CD14-positive monocyte (primary cell): ENCODE results near the gene BATF2. TPM values are rescaled to one million over a fixed set of nuclear protein-coding genes. Genes with fewer than 3 reads are reported as not detected.
A peak's percentile ranks its signal among the peaks of the same experiment; 100 is the strongest.

Source experiments
- DNase-seq, 3 donors: peaks; one replicate each; pipeline ENCODE4 v3.0.0-alpha.2; 2011 to 2022
- H2AFZ ChIP-seq: 2 replicates; pipeline ENCODE4 v1.6.0; 2012; ENCODE audit warnings: mild to moderate bottlenecking, low read depth, low read length, inconsistent platforms; ENCODE audit not compliant: insufficient read depth, poor library complexity, severe bottlenecking
- H3K27ac ChIP-seq, 2 donors: 1 replicate in 1 of 2; 2 replicates in 1 of 2; pipeline ENCODE4 v1.5.1; 2012 to 2013; ENCODE audit warnings: low read length in 2 of 2, control low read depth in 1 of 2, inconsistent platforms in 1 of 2, low read depth in 1 of 2, mild to moderate bottlenecking in 1 of 2
- H3K27me3 ChIP-seq, 2 donors: one replicate each; pipeline versions ENCODE4 v1.6.0 to v1.6.1; 2011 to 2013; ENCODE audit warnings: low read length in 2 of 2; ENCODE audit not compliant: control insufficient read depth in 2 of 2, insufficient read depth in 2 of 2
- H3K36me3 ChIP-seq, 2 donors: replicated peaks in 1 of 2; 1 replicate in 1 of 2; 2 replicates in 1 of 2; pipeline versions ENCODE4 v1.5.1 to v1.6.1; 2012 to 2013; ENCODE audit warnings: low read length in 2 of 2, control low read depth in 1 of 2, inconsistent platforms in 1 of 2, mild to moderate bottlenecking in 1 of 2; ENCODE audit not compliant: insufficient read depth in 2 of 2, control insufficient read depth in 1 of 2
- H3K4me1 ChIP-seq, 2 donors: 1 replicate in 1 of 2; 2 replicates in 1 of 2; pipeline versions ENCODE4 v1.5.1 to v1.6.1; 2012 to 2013; ENCODE audit warnings: low read length in 2 of 2, control low read depth in 1 of 2, inconsistent platforms in 1 of 2, mild to moderate bottlenecking in 1 of 2, moderate library complexity in 1 of 2; ENCODE audit not compliant: insufficient read depth in 2 of 2, control insufficient read depth in 1 of 2
- H3K4me2 ChIP-seq: replicated peaks from 2 replicates; pipeline ENCODE3; 2012; ENCODE audit warnings: low read length, moderate library complexity, mild to moderate bottlenecking; ENCODE audit not compliant: poor library complexity, severe bottlenecking; ENCODE audit errors: extremely low read depth
- H3K4me3 ChIP-seq, 3 experiments: fragments of 200-600 bp in 1 of 3; sonication (generic) in 1 of 3; replicated peaks in 1 of 3; 1 replicate in 2 of 3; 2 replicates in 1 of 3; pipeline ENCODE4 v1.5.1; 2011 to 2013; ENCODE audit warnings: low read length in 3 of 3, mild to moderate bottlenecking in 3 of 3, control low read depth in 2 of 3, low read depth in 2 of 3, inconsistent platforms in 1 of 3, moderate library complexity in 1 of 3
- H3K79me2 ChIP-seq: 2 replicates; pipeline ENCODE4 v1.6.0; 2012; ENCODE audit warnings: mild to moderate bottlenecking, control low read depth, inconsistent platforms, low read length, moderate library complexity; ENCODE audit not compliant: insufficient read depth
- H3K9ac ChIP-seq: 2 replicates; pipeline ENCODE4 v1.6.0; 2017; ENCODE audit warnings: low read length, mild to moderate bottlenecking; ENCODE audit not compliant: insufficient read depth, poor library complexity, severe bottlenecking
- H3K9me3 ChIP-seq, 2 donors: replicated peaks in 1 of 2; 1 replicate in 1 of 2; 2 replicates in 1 of 2; pipeline versions ENCODE4 v1.5.1 to v1.6.1; 2012 to 2013; ENCODE audit warnings: low read length in 2 of 2, control low read depth in 1 of 2; ENCODE audit not compliant: control insufficient read depth in 1 of 2, insufficient read depth in 1 of 2
- H4K20me1 ChIP-seq: 2 replicates; pipeline ENCODE4 v1.6.0; 2012; ENCODE audit warnings: mild to moderate bottlenecking, low read length, control low read depth, moderate library complexity; ENCODE audit not compliant: insufficient read depth
- H3K27ac Mint-ChIP-seq, 7 donors: one replicate each; pipeline ENCODE4 v1.8.0; 2020; ENCODE audit warnings: mild to moderate bottlenecking in 7 of 7, mixed read lengths in 7 of 7, moderate library complexity in 6 of 7, inconsistent platforms in 2 of 7
- H3K27me3 Mint-ChIP-seq, 3 donors: one replicate each; pipeline ENCODE4 v1.8.0; 2021 to 2022; ENCODE audit warnings: low read depth in 3 of 3, mild to moderate bottlenecking in 3 of 3, mixed read lengths in 3 of 3, moderate library complexity in 3 of 3, inconsistent platforms in 1 of 3
- H3K36me3 Mint-ChIP-seq, 2 donors: one replicate each; pipeline ENCODE4 v1.8.0; 2020; ENCODE audit warnings: mixed read lengths in 2 of 2, inconsistent platforms in 1 of 2, mild to moderate bottlenecking in 1 of 2
- H3K4me1 Mint-ChIP-seq: one replicate; pipeline ENCODE4 v1.8.0; 2020; ENCODE audit warnings: mild to moderate bottlenecking, mixed read lengths
- H3K4me3 Mint-ChIP-seq, 2 donors: one replicate each; pipeline ENCODE4 v1.8.0; 2020; ENCODE audit warnings: mild to moderate bottlenecking in 2 of 2, mixed read lengths in 2 of 2, moderate library complexity in 1 of 2
- H3K9me3 Mint-ChIP-seq, 7 donors: one replicate each; pipeline ENCODE4 v1.8.0; 2020 to 2022; ENCODE audit warnings: mixed read lengths in 7 of 7, mild to moderate bottlenecking in 6 of 7, moderate library complexity in 6 of 7, inconsistent platforms in 2 of 7
- CTCF ChIP-seq: fragments of 200-600 bp; IDR thresholded peaks from one replicate; pipeline ENCODE4 v1.8.0; 2022; ENCODE audit warnings: antibody characterized with exemption, mild to moderate bottlenecking
- WGBS: methylation state at CpG from one replicate; pipeline ENCODE4 v1.1.5; 2013; ENCODE audit warnings: missing lambda C conversion rate; ENCODE audit not compliant: insufficient coverage; 5-methylcytosine and 5-hydroxymethylcytosine counted together
- intact Hi-C, 2 donors: fragments of 100-400 bp; cut with micrococcal nuclease; formaldehyde crosslinking; loops; one replicate each; pipeline versions ENCODE4 v1.15.0 to v1.15.1; 2023
- polyA plus RNA-seq, 3 donors: library from polyadenylated mRNA; depleted of rRNA in 1 of 3; unstranded in 2 of 3; stranded (reverse) in 1 of 3; fragments of 300-500 nt in 2 of 3; fragments of >200 nt in 1 of 3; fragmentation: Illumina TruSeq in 2 of 3; gene quantifications; 1 replicate in 2 of 3; 2 replicates in 1 of 3; pipeline ENCODE4 v1.2.3, GENCODE V29; 2012 to 2021

BATF2 gene
- polyA plus RNA-seq, 3 donors, result 0.97 to 1.7 (median 1.1) TPM

- peaks cover 29% of the 10 kb centered on the region for H3K4me1 Mint-ChIP-seq
- H3K27me3 Mint-ChIP-seq, result peaks cover 3 to 5% (median 4%) of the 10 kb centered on the region in 3 donors
- no peak overlapping the region for H3K4me2 ChIP-seq
- H3K27ac ChIP-seq, result no peak overlapping the region
- peaks cover 4 to 9% of the 10 kb centered on the region in 2 donors for H3K36me3 Mint-ChIP-seq
- no peak overlapping the region for H3K9ac ChIP-seq
- no CpG with 5 or more reads among the region's 1 CpG for WGBS
- no peaks in the 10 kb centered on the region for H3K79me2 ChIP-seq
- DNase-seq, result no peak
- no peak overlapping the region for H3K27ac Mint-ChIP-seq
- no peaks in the 10 kb centered on the region for H3K9me3 ChIP-seq
- H3K4me1 ChIP-seq, result peaks cover 14 to 16% of the 10 kb centered on the region in 2 donors
- no peak overlapping the region for H3K4me3 ChIP-seq
- no peak for TF ChIP-seq CTCF
- no peaks in the 10 kb centered on the region for H3K36me3 ChIP-seq
- no peaks in the 10 kb centered on the region for H3K27me3 ChIP-seq
- H3K9me3 Mint-ChIP-seq, result no peaks in the 10 kb centered on the region
- H3K4me3 Mint-ChIP-seq, result no peak overlapping the region
- no peaks in the 10 kb centered on the region for H4K20me1 ChIP-seq
- no peak overlapping the region for H2AFZ ChIP-seq
- intact Hi-C loops, result no loop called here
Measured at GRCh38 chr11:64998141-64998540, 1.4 kb upstream of the BATF2 start.

- peaks cover 2 to 9% (median 3%) of the 10 kb centered on the region in 3 donors for H3K27me3 Mint-ChIP-seq
- H3K27ac Mint-ChIP-seq, result peak overlapping the region in 4 of 7 donors; percentile 72 to 87 (median 80)
- H2AFZ ChIP-seq, result peak overlapping the region; percentile 95
- no peak for TF ChIP-seq CTCF
- no peaks in the 10 kb centered on the region for H3K27me3 ChIP-seq
- 49% methylated on average over 3 of the region's 11 CpGs for WGBS
- H3K9ac ChIP-seq, result peak overlapping the region; percentile 69
- H3K36me3 ChIP-seq, result no peaks in the 10 kb centered on the region
- no peaks in the 10 kb centered on the region for H3K9me3 ChIP-seq
- no peaks in the 10 kb centered on the region for H3K9me3 Mint-ChIP-seq
- H3K4me3 Mint-ChIP-seq, result peak overlapping the region; percentile 83 to 98
- H3K4me3 ChIP-seq, result peak overlapping the region; percentile 52 to 90 (median 53)
- DNase-seq, result no peak
- H3K79me2 ChIP-seq, result no peaks in the 10 kb centered on the region
- H4K20me1 ChIP-seq, result no peaks in the 10 kb centered on the region
- intact Hi-C loops, result no loop called here
- peaks cover 36% of the 10 kb centered on the region for H3K4me1 Mint-ChIP-seq
- H3K4me2 ChIP-seq, result peak overlapping the region; percentile 92
- peak overlapping the region in 1 of 2 donors; percentile 81 for H3K27ac ChIP-seq
- peaks cover 19 to 24% of the 10 kb centered on the region in 2 donors for H3K4me1 ChIP-seq
- peaks cover 12 to 22% of the 10 kb centered on the region in 2 donors for H3K36me3 Mint-ChIP-seq
Measured at GRCh38 chr11:64996327-64996709, 453 bp downstream of the BATF2 start.
